NCI-H748 (cell line): ENCODE data around the gene NUDT2.

Experiments used
- DNase-seq: peaks from one replicate; lab custom pipeline; 2025; ENCODE audit not compliant: unreplicated experiment; lab: John Stamatoyannopoulos, UW

Gene NUDT2

DNA sequence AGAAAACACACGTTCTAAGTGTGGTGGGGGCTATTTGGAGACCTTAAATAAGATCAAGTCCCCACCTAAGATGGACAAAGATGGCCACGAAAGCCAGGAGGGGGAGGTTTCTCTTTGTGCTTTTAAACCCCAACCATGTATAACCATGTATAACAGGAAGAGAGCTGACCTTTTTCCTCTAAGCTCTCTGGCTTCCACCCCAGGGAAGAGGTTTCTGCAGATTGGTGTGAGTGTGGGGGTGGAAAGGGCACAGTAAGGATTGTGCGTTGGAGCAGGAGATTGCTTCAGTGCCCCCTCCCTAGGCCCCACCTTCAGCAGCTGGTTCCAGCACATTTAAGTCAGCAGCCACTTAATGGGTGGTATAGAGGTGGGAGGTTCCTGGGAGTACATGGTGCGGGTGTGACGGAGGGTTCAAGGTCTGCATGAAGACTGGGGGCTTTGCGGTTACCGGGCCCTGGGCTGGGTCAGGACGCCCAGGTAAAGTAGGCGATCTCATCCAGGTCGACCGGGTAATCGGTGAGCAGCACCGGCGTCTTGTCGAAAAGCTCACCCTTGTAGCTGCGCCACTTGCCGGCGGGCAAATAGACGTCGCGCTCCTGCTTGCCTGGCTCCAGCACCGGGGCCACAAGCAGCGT, 41.1 kb downstream of the NUDT2 start:
- DNase-seq, result no peak

DNA sequence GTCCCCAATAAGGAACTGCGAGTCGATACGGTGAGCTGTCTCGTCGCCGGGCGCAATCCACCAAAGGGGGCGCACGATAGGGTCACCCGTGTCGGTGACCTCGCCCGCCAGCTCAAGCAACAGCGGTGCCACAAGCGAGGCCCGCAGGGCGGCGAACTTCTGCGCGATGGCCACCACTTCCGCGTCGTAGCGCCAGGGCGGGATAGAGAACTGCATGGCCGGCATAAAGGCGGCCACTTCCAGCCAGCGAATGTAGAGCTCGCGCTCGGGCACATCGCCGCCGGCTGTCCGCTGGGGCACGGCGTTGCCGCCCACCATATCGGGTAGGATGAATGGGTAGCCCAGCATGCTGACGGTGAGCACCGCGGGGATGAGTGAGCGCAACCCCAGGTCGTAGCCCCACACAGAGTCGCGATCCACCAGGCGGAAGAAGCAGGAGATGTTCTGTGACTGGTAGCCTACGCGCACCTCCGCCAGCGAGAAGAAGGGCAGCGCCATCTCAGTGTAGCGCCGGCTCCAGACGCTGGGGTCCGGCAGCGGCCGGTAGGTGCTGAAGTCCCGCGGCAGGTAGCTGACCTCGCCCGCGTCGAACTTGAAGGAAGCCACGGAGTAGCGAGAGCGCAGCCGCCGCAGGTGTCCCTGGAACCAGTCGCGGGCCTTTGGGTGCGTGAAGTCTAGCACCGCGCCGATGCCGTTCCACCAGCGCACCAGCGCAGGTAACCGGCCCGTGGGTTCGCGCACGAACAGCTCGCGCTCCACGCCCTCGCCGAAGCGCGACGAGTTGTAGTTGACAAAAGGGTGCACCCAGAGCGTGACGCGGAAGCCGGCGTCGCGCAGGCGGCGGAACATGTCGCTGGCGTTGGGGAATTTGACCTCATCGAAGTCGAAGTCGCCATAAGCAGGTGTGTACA, 41.9 kb downstream of the NUDT2 start:
- DNase-seq, result no peak

GRCh38 chr9:34371886-34372466, 42.6 kb downstream of the NUDT2 start:
- no peak for DNase-seq

- no peak for DNase-seq
These were observed 43.2 kb downstream of the NUDT2 start for GRCh38 chr9:34372467-34373011.

DNA sequence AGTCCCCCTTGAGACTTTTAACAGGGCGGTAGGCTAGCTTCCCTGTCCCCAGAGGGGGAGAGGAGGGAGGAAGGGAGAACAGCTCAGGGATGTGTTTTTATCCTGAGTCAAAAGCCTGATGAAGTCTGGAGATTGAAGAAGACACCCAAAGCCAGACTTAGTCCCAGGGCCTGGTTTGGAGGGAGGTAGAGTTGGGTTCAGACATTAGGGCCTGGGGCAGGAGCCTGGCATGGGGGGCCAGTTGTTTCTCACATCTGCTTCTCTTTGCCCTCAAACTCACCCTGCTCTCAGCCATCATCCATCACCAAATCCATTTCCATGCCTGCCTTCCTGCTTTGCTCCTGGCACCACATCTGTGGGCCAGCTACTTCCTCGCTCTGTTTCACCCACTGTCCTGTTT, 44.4 kb downstream of the NUDT2 start:
- DNase-seq, result no peak

- DNase-seq, result no peak
These were observed 45.0 kb downstream of the NUDT2 start for GRCh38 chr9:34374339-34374738.

- DNase-seq, result no peak
These were observed 45.7 kb downstream of the NUDT2 start for GRCh38 chr9:34374905-34375552.

- peak; percentile 76 for DNase-seq
These were observed 46.7 kb downstream of the NUDT2 start for GRCh38 chr9:34375901-34376595.

DNA sequence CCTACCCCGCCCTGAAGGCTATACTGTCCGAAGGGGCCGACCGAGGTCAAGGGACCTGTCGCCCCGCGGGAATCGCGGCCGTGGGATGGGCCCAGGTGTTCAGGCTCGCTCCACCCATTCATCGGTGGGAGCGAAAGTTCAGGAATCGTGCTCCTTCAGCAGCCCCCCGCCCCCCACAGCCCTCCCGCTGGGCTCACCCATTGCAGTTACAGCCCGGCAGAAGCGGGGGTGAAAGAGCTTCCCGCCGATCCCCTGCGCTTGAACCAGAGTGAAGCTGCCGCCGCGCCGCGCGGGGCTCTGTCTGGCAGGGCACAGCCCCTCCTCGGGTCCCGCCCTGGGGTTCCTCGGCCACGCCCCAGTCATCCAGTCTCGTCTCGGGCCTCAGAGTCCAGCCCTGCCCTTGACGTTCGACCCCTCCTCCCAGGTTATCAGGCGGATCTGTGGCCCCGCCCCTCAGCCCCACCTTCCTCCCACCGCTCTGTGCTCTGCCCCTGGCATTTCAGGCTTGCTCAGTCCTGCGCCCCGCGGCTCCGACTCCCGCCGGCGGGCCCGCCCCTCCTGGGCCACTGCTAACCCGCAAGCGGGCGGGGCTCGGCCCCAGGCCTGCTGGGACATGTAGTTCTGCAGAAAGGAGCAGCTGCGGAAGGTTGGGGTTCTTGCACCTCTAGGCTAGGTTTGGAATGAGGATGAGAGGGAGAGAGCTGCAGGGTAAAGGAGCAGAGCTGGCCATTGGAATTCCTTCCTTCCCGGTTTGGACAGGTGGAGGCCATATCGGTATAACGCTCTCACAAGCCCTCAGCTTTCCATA, 47.4 kb downstream of the NUDT2 start, which contains the start of gene MYORG:
MYORG (minus strand) TSS at position 303 of the 808 bp plus-strand sequence. CDS start 3,955 bp downstream, outside the sequence.
- peak; percentile 99 for DNase-seq

- peak; percentile 81 for DNase-seq
These were observed 48.0 kb downstream of the NUDT2 start for GRCh38 chr9:34377404-34377746.

- no peak for DNase-seq
These were observed 49.1 kb downstream of the NUDT2 start for GRCh38 chr9:34378376-34379060.

DNA sequence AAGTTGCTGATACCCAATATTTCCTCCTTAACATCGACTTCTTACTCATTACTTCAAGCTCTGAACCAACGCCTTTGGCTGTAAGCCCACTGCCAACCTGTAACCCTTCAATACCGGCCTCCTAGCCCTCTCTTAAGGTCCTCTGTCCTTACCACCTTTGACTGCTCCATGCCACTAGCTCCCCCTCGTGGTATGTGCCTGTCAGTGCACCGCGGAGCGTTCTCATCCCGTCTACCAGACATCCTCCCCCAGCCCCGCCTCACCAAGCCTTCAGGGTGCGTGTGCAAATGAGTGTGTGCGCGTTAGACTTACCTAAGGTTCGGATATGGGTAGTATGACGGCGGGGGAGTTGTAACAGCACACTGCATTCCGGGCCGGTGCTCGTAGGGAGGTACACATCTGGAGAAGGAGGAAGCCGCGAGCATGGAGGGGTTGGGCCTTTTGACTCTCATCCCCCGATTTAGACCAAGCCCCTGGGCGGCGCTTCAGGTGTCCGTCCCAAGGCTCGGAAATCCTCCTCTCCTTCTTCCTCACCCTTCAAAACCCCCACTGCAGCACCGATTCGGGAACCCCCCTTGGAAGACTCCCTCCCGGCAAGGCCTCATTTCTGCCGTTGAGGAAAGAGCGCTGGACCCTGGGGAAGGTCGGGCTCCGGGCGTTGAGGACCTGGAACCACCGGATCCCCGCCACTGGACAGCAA, 50.1 kb downstream of the NUDT2 start:
- peak; percentile 91 for DNase-seq

DNA sequence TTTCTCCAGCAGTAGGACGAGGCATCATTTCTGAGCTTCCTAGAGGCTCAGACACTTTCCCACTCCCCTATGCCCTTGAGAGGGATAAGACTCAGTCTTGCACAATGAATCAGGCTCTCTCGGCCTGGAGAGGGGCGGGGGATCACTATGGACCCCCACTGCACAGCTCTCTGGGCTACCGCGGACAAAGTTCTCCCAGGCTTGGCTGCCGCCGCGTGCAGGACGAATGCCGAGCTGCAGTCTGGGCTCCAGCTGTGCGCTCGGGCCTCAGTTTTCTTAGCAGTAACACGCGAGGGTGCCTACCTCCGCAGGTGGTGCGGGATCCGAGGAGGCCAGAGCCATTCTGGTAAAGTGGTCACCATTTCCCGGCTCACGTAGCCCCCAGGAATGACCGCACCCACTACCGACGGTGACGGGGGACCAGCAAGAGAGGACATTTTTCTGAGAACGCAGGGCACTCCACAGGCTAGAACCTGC, 50.7 kb downstream of the NUDT2 start:
- DNase-seq, result peak; percentile 76

DNA sequence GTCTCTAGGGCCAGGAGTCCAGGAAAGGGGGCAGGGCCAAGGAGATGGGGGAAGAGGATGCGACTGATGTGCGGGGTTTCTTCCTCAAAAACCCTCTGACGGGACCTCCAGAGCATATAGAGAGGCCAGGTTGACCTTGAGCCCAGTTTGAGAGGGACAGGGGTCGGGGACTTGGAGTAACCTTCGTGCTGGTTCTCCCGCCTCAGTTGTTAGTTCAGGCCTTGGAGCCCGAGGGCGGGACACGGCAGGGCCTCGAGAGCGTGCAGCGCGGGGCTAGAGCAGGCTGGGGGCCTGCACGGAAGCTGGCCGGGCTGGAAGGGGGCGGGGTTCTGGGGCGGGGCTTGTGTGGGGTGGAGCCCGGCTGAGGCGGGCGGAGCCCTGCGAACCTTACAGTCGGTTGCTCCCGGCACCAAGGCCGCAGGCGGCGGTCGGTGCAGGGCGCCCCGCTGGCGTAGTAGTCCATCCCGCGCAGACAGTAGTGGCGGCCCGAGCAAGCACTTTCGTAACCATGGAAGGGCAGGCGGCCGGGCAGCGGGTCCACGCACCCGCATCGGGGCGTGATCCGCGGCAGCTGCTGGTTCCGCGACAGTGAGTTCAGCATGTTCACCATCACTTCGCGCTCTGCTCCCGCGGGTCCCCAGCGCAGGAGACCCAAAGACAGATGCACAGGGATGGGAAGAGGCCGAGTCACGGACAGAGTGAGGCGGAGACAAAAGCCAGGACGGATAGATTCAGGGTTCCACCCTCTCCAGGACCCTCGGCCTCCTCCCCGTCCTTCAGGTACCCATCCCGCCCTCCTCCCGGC, 51.3 kb downstream of the NUDT2 start:
- DNase-seq, result peak; percentile 89

DNA sequence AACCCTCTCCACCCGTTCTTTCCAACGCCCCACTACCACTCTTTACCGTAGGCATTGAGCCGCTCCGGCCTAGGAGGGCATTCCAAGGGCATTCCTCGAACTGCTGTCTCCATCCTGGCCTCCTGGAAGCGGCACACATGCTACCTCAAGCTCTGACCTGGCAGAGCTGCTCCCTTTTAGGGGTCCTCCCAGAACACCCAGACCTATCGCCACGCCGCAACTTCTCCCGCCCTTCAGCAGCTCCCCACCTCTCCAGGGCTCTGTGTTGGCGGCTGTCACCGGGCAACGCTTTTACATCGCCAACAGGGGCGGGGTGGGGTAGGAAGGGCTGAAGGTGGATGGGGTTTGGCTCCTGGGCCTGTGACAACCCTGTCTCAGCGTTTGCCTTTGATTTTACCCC, 52.0 kb downstream of the NUDT2 start:
- DNase-seq, result peak; percentile 83

GRCh38 chr9:34382054-34382453, 52.7 kb downstream of the NUDT2 start:
- DNase-seq, result no peak

GRCh38 chr9:34382879-34383278, 53.5 kb downstream of the NUDT2 start:
- DNase-seq, result no peak

GRCh38 chr9:34383904-34384303, 54.5 kb downstream of the NUDT2 start:
- no peak for DNase-seq
